Gastroesophageal sphincter (tissue), 3 donors: ENCODE data around the gene MRPL52.

Experiments used
- CTCF ChIP-seq, 4 experiments: fragments of 200-600 bp in 2 of 4; fragments of 450-650 bp in 2 of 4; sonication (generic) in 1 of 4; IDR thresholded peaks; one replicate each; pipeline ENCODE4 v1.5.1; 2017 to 2019; ENCODE audit warnings: antibody characterized with exemption in 4 of 4, mild to moderate bottlenecking in 2 of 4, moderate library complexity in 2 of 4
- POLR2A ChIP-seq, 2 donors: fragments of 450-650 bp; IDR thresholded peaks; one replicate each; pipeline ENCODE4 v1.6.1; 2017; ENCODE audit warnings: antibody characterized with exemption in 2 of 2, mild to moderate bottlenecking in 2 of 2, moderate library complexity in 1 of 2
- POLR2AphosphoS5 ChIP-seq: sonication (generic); formaldehyde crosslinking; IDR thresholded peaks from one replicate; pipeline ENCODE4 v1.6.1; 2017; ENCODE audit warnings: antibody characterized with exemption

- no peak for TF ChIP-seq CTCF (IDR thresholded peaks at IDR 0.05)
- TF ChIP-seq POLR2AphosphoS5 = no peak
- TF ChIP-seq POLR2A (IDR thresholded peaks at IDR 0.05) = no peak
Observed at GRCh38 chr14:22852599-22852939, 22.9 kb downstream of the MRPL52 start.
